ENCODE data around the gene DDIT4. TPM values are rescaled to one million over a fixed set of nuclear protein-coding genes. Genes with fewer than 3 reads are reported as not detected.

DDIT4 gene
- total and polyA plus RNA-seq, 9 of the 15 experiments (the other 6 are each of a cell fraction or from before 2014, with no cell fraction given) = 8.2 to 675 (median 159) TPM

GRCh38 chr10:72260239-72260975 is 13.3 kb upstream of the DDIT4 start (continued):
- TF ChIP-seq PTTG1 (tag; IDR thresholded peaks at IDR 0.05; ENCODE audit: low read depth) (peak; percentile 68), TRIM25 (IDR thresholded peaks at IDR 0.05; ENCODE audit: borderline replicate concordance) (no peak), THRB (CRISPR knock-in tag; conservative IDR thresholded peaks at IDR 0.05) (peak; percentile 86; the same call in 1 of the 2 replicates), PBX2 (CRISPR knock-in tag; IDR thresholded peaks at IDR 0.05; ENCODE audit: low read depth) (no peak), PBX2 (tag; conservative IDR thresholded peaks at IDR 0.05; ENCODE audit: low read depth) (no peak), ID3 (CRISPR knock-in tag; IDR thresholded peaks at IDR 0.05) (no peak), ID3 (tag; IDR thresholded peaks at IDR 0.05) (peak; percentile 93), SIX5 (IDR thresholded peaks at IDR 0.05; ENCODE audit: borderline replicate concordance in 1 of 2, insufficient read depth in 1 of 2, low read depth in 1 of 2, low read length in 2 of 2) (no peak), ZNF354B (CRISPR knock-in tag; IDR thresholded peaks at IDR 0.05) (peak; percentile 22; the same call in 1 of the 2 replicates), CREM (IDR thresholded peaks at IDR 0.05; ENCODE audit: low read depth) (peak; percentile 83), ZNF830 (CRISPR knock-in tag; IDR thresholded peaks at IDR 0.05) (0 out of 2 replicates have a peak, but pooled peaks have one; percentile 36)
- TF ChIP-seq, protein P1, sequence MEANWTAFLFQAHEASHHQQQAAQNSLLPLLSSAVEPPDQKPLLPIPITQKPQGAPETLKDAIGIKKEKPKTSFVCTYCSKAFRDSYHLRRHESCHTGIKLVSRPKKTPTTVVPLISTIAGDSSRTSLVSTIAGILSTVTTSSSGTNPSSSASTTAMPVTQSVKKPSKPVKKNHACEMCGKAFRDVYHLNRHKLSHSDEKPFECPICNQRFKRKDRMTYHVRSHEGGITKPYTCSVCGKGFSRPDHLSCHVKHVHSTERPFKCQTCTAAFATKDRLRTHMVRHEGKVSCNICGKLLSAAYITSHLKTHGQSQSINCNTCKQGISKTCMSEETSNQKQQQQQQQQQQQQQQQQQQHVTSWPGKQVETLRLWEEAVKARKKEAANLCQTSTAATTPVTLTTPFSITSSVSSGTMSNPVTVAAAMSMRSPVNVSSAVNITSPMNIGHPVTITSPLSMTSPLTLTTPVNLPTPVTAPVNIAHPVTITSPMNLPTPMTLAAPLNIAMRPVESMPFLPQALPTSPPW (CRISPR knock-in tag; IDR thresholded peaks at IDR 0.05) = no peak
- TF ChIP-seq, protein P2, sequence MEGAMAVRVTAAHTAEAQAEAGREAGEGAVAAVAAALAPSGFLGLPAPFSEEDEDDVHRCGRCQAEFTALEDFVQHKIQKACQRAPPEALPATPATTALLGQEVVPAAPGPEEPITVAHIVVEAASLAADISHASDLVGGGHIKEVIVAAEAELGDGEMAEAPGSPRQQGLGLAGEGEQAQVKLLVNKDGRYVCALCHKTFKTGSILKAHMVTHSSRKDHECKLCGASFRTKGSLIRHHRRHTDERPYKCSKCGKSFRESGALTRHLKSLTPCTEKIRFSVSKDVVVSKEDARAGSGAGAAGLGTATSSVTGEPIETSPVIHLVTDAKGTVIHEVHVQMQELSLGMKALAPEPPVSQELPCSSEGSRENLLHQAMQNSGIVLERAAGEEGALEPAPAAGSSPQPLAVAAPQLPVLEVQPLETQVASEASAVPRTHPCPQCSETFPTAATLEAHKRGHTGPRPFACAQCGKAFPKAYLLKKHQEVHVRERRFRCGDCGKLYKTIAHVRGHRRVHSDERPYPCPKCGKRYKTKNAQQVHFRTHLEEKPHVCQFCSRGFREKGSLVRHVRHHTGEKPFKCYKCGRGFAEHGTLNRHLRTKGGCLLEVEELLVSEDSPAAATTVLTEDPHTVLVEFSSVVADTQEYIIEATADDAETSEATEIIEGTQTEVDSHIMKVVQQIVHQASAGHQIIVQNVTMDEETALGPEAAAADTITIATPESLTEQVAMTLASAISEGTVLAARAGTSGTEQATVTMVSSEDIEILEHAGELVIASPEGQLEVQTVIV (CRISPR knock-in tag; IDR thresholded peaks at IDR 0.05; ENCODE audit: borderline replicate concordance) = peak; percentile 39; the same call in 1 of the 2 replicates
- TF ChIP-seq, protein P3, sequence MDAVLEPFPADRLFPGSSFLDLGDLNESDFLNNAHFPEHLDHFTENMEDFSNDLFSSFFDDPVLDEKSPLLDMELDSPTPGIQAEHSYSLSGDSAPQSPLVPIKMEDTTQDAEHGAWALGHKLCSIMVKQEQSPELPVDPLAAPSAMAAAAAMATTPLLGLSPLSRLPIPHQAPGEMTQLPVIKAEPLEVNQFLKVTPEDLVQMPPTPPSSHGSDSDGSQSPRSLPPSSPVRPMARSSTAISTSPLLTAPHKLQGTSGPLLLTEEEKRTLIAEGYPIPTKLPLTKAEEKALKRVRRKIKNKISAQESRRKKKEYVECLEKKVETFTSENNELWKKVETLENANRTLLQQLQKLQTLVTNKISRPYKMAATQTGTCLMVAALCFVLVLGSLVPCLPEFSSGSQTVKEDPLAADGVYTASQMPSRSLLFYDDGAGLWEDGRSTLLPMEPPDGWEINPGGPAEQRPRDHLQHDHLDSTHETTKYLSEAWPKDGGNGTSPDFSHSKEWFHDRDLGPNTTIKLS (IDR thresholded peaks at IDR 0.05; ENCODE audit: borderline replicate concordance, low read depth) = no peak
